Astrocyte of the spinal cord (primary cell): ENCODE measurements around the gene PTPRN2.
"Not testable (repeated sequence)": the region's sequence is repeated elsewhere in the genome, so short reads cannot be mapped to it uniquely, and the experiment has no call there.

Experiments
- DNase-seq: peaks from one replicate; pipeline ENCODE4 v3.0.0; 2011; ENCODE audit warnings: low read depth, low spot score
- H3K4me3 ChIP-seq: 2 replicates; pipeline ENCODE4 v1.5.1; 2011; ENCODE audit warnings: low read depth, mild to moderate bottlenecking, low read length, moderate library complexity
- CTCF ChIP-seq: IDR thresholded peaks from 2 replicates; pipeline ENCODE4 v1.5.1; 2012; ENCODE audit warnings: low read depth, mild to moderate bottlenecking, low read length, inconsistent platforms
- in situ Hi-C: cut with HindIII; loops from 2 replicates; pipeline ENCODE4 v1.10.0; 2017; ENCODE audit warnings: low sequenced_read_pairs

The PTPRN2 gene

GRCh38 chr7:158386355-158386618 lies 201.3 kb downstream of the PTPRN2 start:
- DNase-seq, result no peak
- in situ Hi-C loops, result no loop called here
- H3K4me3 ChIP-seq, result no peak overlapping the region
- TF ChIP-seq CTCF, result no peak

- H3K4me3 ChIP-seq, in situ Hi-C loops, DNase-seq: not testable (repeated sequence)
These were observed 201.9 kb downstream of the PTPRN2 start for GRCh38 chr7:158385496-158386354.

DNA sequence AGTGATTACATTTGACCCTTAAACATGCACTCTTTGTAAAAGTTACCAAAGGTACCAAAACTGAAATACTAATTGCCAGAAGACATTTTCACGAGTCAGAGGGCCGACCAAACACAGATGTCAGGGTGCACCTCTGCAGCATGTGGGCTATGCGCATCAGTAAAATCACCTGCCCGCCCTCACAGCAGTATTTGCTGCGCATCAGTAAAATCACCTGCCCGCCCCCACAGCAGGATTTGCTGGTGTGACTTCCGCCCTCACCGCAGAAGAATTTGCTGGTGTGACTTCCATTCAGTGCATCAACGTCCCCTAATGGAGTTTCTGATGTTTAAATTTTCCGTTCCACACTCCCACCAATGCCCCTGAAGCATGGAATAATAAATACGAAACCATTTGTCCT lies 202.9 kb downstream of the PTPRN2 start:
- H3K4me3 ChIP-seq, result no peak overlapping the region
- DNase-seq, result no peak
- no peak for TF ChIP-seq CTCF
- in situ Hi-C loops, result no loop called here

DNA sequence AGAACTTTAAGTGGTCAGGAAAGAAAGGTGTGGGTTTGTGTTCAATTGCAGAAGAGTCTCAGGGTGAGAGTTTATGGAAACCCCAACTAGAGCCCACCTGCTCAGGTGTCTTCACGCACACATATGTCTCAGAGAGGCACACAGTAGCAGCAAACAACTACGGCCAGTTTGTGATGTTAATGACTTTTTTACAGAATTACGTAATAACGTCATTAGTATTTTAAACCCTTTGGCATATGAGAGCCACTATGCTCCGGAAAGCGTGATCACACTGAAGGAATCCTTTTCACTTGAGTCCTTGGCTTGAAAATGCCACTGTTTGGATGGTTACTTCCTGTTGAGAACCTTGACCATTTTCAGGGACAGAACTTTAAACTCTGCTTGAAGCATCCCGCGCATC lies 204.0 kb downstream of the PTPRN2 start:
- H3K4me3 ChIP-seq, result no peak overlapping the region
- no peak for TF ChIP-seq CTCF

DNA sequence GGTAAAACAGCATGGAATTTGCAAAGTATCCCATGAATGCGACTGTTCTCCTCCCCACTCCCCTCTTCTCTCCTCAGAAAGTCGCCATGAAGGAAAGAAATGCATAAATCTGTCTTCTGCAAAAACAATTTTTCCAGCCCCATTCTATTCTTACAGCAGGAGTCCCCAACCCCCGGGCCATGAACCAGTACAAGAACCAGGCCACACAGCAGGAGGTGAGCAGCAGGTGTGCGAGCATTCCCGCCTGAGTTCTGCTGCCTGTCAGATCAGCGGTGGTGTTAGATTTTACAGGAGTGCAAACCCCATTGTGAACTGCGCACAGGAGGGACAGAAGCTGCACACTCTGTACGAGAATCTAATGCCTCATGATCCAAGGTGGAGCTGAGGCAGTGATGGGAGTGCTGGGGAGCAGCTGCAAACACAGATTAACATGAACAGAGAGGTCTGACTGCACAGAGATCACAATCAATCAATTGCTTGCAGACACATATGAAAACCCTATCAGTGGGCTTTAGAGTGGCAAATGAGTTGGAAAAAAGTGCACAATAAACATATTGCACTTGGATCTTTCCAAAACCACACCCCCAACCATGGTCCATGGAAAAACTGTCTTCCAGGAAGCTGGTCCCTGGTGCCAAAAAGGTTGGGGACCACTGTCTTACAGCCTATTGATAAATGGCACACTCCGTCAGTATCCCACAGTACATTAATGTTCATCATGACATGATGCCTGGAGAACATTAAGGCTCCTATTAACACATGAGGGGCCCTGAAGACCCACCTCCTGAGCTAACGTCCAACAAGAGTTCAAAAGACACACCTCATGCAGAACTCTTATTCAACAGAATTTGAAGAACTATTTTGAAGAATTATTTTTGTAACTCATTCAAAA lies 205.0 kb downstream of the PTPRN2 start:
- H3K4me3 ChIP-seq, result no peak overlapping the region
- DNase-seq, result no peak
- in situ Hi-C loops, result no loop called here
- no peak for TF ChIP-seq CTCF

More for the DNA sequence above, 204.0 kb downstream of the PTPRN2 start:
- no peak for DNase-seq
- in situ Hi-C loops, result no loop called here

- H3K4me3 ChIP-seq, result no peak overlapping the region
- DNase-seq, result no peak
- TF ChIP-seq CTCF, result no peak
- in situ Hi-C loops, result no loop called here
These were observed 205.7 kb downstream of the PTPRN2 start for GRCh38 chr7:158381956-158382355.

GRCh38 chr7:158378978-158379377 lies 208.6 kb downstream of the PTPRN2 start:
- in situ Hi-C loops, result no loop called here
- TF ChIP-seq CTCF, result no peak
- DNase-seq, result no peak
- no peak overlapping the region for H3K4me3 ChIP-seq
